NCI-H146 treated with DMSO at 0.1 percent for 48 hours (cell line): ENCODE measurements around the gene COL4A2.

Experiments used
- DNase-seq: peaks from one replicate; lab custom pipeline; 2025; ENCODE audit not compliant: unreplicated experiment; lab: John Stamatoyannopoulos, UW

The COL4A2 gene

DNA sequence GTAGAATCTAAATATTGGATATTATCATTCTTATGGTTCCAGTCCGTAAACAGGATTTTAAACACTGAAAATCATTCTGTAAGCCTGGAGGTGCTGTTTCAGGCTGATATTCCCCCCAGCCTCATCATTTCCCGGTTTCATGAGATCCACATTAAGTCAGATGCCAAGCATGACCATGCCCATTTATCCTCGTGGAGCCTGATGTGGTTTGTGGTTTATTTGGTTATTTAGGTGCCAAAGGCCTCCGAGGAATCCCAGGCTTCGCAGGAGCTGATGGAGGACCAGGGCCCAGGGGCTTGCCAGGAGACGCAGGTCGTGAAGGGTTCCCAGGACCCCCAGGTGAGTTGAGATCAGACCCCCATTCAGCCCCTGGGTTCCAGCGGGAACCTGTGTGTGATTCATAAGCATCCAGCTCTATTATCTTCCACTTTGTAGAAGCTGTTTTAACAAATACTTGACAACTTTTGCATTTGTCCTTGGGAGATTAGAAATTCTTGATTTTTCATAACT is 162.0 kb downstream of the COL4A2 start:
- no peak for DNase-seq

DNA sequence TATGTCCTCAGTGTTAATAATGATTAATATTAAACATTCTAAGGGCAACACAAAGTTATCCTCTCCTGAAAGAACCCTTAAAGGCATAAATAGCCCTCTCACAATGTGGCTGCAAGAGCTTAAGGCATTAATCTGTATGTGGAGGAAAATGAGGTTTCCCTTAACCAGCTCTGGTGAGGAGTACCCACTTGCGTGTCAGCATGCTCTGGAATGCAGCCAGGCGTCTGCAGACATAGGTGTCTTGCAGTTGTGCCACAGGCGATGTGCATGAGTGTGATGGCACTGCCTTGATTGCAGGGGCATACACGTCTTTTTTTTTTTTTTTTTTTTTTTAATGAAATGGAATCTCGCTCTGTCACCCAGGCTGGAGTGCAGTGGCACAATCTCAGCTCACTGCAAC is 162.5 kb downstream of the COL4A2 start:
- DNase-seq: no peak

DNA sequence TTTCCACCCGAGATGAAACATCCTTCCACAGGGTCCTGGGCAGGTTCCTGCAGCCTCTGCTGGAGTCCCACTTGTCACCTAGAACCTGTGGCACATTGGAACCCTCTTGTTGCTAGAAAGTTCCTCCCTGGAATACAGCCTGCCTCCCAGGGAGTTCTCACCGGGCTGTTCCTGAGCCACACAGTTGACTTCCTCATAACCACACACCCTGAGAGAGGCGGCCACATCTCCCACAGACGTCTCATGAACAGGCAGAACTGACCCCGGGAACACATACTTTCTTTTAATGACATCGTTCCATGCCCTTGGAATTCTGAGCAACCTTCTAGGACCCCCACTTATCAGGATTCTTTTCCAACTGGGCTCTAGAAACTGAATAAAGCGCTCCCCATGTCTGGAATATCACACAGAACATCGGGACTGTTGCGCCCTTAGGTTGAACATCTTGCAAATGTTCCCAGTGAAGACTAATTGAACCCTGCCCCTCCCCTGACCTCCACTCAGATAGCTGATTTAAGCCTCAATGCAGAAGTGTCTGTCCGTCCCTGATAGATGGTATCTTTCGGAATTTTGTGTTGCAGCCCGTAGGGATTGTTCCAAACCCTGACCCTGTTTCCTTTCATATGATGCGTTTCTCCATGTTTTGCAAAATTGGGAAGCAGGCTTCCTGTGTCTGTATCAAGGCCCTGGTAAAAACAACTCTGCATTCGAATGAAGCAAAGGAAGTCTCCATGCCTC is 163.4 kb downstream of the COL4A2 start:
- no peak for DNase-seq

DNA sequence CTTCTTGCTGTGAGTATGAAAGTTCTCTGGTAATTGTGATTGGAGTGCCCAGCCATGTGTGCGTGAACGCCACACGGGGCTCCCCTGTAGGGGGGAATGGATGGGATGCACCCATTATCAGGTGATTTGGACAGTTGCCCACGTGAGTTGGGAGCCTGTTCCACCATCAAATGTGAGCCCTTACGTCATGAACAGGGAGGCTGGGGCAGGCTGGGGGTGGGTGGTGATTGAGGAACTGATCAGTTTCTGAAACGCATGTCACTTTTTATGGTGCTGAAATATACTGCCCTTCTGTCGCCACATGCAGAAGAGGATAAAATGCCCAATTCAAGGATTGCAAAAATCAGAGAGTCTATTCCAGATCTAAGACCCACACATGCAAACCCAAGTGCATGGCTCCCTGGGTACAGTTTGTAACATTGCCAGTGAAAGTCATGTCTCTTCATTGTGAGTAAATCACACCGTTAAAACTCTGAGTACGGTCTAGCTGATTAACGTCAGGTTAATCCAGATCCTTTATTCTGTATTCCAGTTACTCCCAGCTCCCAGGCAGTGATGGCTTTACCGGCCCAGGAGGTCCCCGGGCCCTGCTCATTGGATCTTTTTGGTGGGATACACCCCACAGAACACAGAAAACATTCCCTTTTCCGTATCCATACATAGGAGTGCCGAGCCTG is 164.2 kb downstream of the COL4A2 start:
- DNase-seq: no peak

DNA sequence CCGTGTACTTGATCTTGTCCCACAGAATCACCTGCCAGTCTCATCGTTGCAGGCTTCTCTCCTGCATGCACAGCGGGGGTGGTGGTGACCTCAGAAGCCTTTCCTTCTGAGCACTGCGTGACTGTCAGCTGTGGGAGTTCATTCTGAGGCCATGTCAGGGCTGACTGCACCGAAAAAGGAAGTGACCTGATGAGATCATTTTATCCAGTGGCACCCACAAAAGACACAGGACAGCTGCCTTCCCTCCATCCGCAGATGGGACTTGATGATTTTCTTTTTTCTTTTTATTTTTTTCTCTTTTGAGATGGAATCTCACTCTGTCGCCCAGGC is 164.7 kb downstream of the COL4A2 start:
- DNase-seq: no peak

DNA sequence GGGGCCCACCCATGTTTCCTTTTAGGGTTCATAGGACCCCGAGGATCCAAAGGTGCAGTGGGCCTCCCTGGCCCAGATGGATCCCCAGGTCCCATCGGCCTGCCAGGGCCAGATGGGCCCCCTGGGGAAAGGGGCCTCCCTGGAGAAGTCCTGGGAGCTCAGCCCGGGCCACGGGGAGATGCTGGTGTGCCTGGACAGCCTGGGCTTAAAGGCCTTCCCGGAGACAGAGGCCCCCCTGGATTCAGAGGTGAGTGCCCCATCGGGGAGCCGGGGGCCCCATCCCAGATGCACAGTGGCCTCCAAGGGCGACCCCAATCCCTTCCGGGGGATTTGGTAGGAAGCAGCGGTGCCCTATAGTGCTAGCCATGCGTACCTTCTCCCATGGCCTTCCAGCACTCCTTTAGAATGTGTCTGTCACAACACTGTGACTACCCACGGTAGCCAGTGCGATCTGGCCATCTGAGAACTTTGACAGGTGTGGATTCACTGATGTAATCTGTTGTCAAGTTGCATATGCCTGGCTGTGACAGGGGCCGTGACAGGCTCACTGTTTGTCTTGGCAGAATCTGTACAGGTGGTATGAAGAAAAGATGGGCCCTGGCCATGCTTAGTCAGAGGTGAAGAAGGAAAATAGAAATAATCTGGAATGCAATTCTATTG is 165.9 kb downstream of the COL4A2 start:
- no peak for DNase-seq

DNA sequence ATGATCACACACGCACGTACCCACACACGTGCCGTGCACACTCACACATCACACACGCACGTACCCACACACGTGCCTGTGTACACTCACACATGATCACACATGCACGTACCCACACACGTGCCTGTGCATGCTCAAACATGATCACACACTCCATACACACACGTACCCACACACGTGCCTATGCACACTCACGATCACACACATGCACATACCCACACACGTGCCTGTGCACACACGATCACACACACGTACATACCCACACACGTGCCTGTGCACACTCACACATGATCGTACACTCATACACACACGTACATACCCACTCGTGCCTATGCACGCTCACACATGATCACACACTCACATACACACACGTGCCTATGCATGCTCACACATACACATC is 167.6 kb downstream of the COL4A2 start:
- no peak for DNase-seq

DNA sequence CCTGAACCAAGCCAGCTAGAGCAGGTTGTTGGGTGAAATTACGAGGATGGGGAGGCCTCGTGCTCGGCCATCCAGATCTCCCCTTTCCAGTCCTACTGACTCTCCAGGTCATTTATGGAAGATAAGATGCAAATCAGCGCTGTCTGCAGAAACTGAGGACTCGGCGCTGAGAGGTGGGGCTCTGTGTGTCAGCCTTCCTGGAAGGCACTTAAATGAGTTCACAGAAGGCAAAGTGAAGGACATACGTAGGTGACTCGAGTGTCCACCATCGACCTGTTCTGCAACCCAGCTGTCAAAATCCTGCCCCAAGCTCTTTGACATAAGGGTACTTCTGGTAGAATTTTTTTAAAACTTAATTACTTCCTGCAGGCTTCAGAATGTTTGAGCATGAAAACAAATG is 168.0 kb downstream of the COL4A2 start:
- DNase-seq: no peak

DNA sequence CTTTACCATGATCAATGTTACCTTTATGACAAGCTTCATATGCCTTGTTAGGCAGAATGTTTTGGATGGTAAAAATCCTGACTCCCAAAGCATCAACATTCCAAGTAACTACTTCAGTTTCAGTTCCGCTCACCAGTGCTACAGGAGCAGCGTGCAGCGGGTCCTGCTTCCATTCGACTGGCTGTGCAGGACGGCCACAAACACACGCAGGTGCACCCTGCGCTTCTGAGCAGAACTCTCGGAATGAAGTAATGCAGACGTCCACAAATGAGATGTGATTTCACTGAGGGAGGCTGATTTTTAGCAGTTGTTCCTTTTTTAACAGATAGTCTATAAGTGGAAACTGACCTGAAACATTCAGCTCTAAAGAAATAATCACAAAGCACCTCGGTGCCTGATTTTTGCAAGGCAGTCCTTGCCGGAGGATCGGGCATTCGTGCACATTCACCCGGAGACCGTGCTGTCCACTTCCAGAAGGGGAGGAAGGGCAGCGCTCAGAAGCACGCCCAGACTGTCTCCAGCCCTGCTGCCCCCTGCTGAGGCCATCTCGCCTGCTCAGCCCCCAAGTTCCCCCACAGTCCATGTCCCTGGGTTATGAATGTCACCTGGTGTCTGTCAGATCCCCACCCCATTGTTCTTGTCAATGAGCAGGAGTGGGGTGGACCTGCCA is 168.6 kb downstream of the COL4A2 start:
- no peak for DNase-seq

DNA sequence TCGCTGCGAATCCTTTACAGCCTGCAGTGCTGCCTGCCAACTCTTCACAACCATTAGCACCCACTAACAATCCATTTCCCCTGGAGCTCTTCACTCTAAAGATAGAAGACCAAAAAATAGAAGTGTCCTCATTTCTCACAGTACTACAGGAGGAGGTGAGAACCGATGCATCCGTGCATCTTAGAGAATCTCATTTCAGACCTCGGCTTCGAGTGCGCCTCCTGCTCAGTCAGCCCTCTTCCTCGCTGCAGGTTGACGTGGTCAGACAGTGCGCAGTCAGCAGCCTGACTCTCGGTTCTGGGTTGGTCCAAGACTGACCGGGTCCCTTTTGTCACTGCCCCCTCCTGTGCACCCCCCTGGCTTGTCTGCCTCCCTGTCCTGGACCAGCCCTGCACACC is 169.1 kb downstream of the COL4A2 start:
- DNase-seq: no peak

DNA sequence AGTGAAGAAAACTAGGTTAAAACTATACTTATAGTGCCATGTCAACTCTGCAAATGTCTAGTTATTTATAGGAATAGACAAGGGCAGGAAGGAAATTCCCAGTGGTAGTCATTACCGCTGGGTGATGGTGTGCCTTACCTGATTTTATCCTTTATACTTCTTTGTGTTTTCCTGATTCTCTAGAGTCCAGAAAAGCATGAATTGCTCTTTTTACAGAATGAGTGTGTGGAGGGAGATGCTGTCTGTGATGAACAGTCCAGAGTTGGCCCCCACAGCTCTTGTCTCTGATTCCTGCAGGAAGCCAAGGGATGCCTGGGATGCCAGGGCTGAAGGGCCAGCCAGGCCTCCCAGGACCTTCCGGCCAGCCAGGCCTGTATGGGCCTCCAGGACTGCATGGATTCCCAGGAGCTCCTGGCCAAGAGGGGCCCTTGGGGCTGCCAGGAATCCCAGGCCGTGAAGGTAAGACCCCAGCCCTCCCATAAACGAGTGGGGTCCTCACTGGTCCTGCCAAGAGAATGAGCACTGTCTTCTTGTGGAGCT is 170.7 kb downstream of the COL4A2 start:
- no peak for DNase-seq

DNA sequence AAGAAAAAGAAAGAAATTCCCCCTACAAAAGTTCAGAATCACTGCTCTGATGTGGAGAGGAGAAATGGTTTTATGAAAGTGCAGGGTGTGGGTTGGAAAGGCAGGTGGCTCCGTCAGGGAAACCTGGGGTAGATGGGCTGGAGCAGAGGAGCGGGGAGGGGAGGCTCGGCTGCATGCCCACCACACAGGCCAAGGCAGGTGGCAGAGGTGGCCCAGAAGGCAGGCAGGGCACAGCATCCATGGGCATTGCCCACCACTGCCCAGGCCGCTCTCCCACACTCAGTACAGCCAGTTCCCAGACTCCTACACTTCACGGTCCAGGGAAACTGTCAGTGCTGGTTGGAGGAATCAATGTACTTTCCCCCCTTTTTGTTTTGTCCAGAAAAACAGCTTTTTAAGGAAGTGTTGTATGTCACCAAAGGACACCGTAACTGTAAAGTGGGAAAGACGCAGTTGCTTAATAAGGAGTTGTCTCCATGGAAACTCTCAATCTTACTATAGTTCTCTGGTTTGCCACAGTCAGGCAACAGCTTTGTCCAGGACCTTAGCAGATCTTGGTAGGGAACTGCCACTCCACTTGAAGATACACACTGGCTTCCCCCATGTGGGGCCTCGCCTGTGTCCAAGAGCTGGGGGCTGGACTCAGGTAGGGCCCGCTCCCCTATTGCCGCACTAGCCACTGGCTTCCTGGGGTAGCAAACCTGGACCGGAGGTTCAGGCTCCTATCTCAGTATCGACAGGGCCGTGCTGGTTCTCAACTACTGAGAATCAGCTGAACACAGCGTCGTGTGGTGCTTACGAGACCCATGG is 171.5 kb downstream of the COL4A2 start:
- no peak for DNase-seq

DNA sequence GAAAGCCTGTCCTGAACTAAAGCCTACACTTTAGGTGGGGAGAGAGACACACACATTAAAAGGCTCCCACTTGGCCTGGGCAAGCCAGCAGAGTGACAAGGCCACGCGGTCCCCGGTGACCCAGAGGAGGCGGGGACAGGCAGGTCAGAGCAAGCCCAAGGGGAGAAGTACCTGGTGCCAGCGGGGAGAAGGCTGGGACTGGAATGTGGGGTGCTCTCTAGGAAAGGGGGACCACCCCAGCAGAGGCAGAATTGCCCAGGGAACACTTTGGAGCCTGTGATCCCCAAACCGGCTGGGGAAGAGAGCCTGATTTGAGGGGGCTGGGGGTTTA is 172.1 kb downstream of the COL4A2 start:
- no peak for DNase-seq

DNA sequence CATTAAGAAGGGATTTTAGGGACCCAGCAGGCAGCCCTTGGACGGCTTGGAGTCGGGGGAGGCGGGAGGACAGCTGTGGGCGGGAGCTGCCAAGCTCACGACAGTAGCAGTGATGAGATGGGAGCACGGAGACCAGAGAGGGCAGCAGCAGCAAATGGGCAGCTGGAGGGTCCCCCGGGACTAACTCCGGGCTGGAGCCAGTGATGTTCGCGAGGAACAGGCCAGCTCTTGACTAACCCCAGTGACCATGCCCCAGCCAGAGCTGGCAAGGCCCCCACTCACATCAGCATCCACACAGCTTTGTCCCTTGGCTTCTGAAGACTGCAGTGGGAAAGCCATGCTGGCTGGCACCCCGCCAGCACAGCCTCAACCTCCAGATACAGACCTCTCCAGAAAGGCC is 172.6 kb downstream of the COL4A2 start:
- no peak for DNase-seq

DNA sequence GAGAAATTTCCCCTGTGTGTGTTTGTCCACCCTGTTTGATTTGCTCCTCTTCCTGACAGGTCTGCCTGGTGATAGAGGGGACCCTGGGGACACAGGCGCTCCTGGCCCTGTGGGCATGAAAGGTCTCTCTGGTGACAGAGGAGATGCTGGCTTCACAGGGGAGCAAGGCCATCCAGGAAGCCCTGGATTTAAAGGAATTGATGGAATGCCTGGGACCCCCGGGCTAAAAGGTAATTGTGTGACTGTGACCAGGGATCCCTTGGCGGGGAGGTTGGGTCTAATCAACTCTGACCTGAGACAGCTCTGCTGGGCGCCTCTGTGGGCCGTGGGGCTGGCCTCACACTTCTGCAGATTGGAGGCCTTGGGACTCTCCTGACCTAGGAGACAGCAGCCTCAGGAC is 173.1 kb downstream of the COL4A2 start:
- no peak for DNase-seq

DNA sequence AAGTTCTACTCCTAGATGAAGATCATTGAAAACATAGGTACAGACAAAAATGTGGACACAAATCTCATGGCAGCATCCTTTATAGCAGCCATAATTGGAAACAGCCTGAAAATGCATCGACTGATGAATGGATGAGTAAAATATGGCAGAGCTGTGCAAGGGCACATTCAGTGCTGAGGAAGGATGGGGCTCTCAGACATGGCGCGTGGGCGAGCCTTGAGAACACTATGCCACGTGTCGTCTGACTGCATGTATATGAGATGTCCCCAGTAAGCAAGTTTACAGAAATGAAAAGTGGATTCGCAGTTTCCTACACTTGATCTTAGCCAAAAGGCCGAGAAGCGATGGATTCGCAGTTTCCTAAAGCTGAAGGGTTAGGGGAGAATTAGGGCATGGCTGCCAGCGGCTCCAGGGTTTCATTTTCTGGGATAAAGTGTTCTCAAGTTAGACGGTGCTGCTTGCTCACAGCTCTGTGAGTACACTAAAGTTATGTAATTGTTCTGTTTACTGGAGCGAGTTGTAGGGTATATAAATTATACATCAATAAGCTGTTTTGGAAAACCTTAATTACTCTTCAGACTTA is 176.4 kb downstream of the COL4A2 start:
- DNase-seq: no peak

DNA sequence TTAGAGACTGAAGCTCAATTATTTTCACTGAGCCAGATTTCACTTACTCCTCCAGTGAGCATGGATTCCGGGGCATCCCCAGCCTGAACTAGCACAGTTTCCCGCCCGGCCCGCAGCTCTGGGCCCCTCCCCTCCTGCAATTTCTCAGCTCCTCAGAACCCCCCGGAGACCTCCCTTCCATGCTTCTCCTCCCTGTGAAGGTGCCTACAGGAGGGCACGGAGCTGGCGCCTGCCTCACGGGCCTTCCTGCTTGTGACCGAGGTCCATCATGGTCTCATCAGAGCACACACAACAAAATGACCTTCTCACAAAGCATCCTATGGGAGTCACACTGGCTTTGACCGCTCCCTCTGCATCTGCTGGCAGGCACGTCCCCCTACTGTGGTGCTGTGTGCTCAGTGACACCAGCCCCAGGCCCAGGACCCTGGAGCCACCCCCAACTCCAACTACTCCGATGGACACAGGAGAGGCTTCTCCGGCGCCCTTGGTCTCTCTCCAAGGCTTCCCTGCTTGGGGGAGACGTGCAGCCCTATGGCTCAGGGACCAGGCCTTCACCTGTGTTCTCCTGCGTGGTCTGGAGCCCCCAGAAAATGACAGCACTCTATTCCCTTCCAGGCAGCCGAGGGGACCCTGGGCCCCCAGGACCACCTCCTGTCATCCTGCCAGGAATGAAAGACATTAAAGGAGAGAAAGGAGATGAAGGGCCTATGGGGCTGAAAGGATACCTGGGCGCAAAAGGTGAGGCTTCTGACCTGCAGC is 177.4 kb downstream of the COL4A2 start:
- no peak for DNase-seq

DNA sequence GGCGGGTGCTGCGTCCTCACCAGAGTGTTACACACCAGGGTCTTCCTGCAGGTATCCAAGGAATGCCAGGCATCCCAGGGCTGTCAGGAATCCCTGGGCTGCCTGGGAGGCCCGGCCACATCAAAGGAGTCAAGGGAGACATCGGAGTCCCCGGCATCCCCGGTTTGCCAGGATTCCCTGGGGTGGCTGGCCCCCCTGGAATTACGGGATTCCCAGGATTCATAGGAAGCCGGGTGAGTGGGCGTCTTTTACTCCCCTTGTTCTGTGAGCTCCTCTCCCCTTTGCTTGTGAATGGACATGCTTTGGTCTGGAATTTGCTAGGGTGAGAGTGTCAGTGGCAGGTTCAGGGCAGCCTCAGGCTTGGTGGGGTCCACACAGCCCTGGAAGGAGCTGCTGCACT is 178.5 kb downstream of the COL4A2 start:
- no peak for DNase-seq

DNA sequence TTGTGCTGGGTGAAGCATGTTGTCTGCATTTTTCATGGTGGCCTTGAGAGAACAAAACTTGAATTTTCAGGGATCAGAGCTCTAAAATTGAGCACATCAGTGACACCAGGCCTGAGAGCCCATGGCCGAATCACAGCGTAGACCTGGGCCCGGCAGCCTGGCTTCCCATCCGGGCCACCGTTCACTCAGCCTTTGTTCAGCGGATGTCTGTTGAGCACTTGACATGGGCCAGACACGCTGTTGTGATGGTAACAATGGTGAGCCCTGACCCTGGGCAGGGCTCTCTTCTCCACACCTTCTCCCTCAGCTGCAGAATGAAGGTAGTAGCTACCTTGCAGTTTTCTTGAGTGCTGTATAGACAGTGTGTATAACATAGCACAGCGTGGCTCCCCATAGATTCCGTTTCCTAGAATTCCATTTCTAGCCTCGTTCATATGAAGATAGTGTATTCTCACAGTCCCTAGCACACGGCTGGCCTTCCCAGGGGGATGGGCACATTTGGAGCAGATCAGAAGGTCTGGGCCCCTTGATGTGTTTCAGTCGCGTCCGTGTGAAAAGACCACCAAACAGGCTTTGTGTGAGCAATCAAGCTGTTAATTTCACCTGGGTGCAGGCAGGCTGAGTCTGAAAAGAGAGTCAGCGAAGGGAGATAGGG is 179.1 kb downstream of the COL4A2 start:
- DNase-seq: no peak
